ENCODE data around the gene SLC34A3. TPM values are rescaled to one million over a fixed set of nuclear protein-coding genes. Genes with fewer than 3 reads are reported as not detected.
"Not testable (repeated sequence)": the region's sequence is repeated elsewhere in the genome, so short reads cannot be mapped to it uniquely, and the experiment has no call there.

The SLC34A3 gene
- total RNA-seq, 2 donors from 2014 or later: not detected

GRCh38 chr9:137236936-137237421 lies 6.3 kb downstream of the SLC34A3 start:
- intact Hi-C loops (cut with DNase I): no loop called here
- DNase-seq (ENCODE audit: low spot score): no peak

- intact Hi-C loops (cut with DNase I): no loop called here
- no peak for DNase-seq (ENCODE audit: low spot score)
Observed at GRCh38 chr9:137237759-137238726, 7.3 kb downstream of the SLC34A3 start.

- intact Hi-C loops (cut with DNase I); DNase-seq (ENCODE audit: low spot score): not testable (repeated sequence)
Observed at GRCh38 chr9:137239541-137240200, 9.0 kb downstream of the SLC34A3 start.

GRCh38 chr9:137240318-137240840 lies 9.7 kb downstream of the SLC34A3 start:
- DNase-seq (ENCODE audit: low spot score): peak; percentile 93

DNA sequence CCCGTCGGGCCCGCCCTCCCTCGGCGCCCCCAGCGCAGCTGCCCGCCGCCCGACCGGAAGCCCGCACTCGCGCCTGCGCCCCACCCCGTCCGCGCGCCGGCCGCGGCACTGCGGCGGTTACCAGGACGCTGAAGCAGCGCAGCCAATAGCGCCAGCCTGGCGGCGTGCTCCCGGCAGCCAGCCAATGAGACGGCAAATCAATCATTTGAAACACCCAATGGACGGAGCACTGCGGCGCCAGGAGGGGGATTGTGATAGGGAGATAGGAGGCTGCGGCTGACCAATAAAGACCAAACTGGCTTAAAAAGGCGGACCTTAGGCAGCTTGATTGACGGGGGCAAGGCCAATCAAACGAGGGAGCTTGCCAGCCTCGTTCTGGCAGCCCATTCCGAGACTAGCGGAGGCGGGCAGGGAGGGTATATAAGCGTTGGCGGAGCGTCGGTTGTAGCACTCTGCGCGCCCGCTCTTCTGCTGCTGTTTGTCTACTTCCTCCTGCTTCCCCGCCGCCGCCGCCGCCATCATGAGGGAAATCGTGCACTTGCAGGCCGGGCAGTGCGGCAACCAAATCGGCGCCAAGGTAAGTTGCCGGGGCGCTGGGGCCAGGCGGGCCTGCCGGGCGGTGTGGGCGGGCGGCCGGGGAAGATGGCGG lies 10.3 kb downstream of the SLC34A3 start, which contains the start of gene TUBB4B:
TUBB4B (plus strand) TSS at position 447 of the 649 bp plus-strand sequence; CDS start at position 521, 74 bp downstream.
- DNase-seq (ENCODE audit: low spot score): peak; percentile 100
- intact Hi-C loops (cut with DNase I): no loop called here

More at GRCh38 chr9:137240318-137240840, 9.7 kb downstream of the SLC34A3 start:
- intact Hi-C loops (cut with DNase I): no loop called here

DNA sequence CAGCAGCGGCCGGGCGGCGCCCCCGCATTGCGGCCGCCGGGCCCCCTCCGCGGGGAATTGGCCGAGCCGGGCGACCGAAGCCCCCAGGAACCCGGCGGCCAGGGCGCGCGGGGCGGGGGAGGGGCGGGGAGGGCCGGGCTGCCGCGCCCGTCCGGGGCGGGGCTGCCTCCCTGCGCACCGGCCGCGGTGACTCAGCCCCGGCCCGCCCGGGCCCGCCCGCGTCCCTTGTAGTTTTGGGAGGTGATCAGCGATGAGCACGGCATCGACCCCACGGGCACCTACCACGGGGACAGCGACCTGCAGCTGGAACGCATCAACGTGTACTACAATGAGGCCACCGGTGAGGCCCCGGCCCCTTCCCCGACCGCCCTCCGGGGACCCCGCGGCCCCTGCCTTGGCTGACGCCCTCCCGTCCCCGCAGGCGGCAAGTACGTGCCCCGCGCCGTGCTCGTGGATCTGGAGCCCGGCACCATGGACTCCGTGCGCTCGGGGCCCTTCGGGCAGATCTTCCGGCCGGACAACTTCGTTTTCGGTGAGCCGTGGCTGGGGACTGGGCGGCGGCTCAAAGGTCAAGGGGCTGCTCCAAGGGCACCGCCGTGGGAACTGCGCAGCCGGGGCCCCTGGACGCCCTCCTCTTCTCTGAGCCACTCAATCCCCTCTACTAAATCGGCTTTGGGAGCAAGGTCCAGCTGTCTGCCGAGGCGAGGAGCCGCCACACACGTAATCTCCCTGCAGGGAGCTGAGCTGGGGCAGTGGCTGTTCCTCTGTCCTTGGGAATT lies 11.0 kb downstream of the SLC34A3 start:
- intact Hi-C loops (cut with DNase I): no loop called here
- DNase-seq (ENCODE audit: low spot score): peak; percentile 93

GRCh38 chr9:137242269-137243203 lies 11.8 kb downstream of the SLC34A3 start:
- intact Hi-C loops (cut with DNase I): no loop called here
- no peak for DNase-seq (ENCODE audit: low spot score)

GRCh38 chr9:137243266-137243625 lies 12.5 kb downstream of the SLC34A3 start:
- DNase-seq (ENCODE audit: low spot score); intact Hi-C loops (cut with DNase I): not testable (repeated sequence)

GRCh38 chr9:137243626-137244485 lies 13.2 kb downstream of the SLC34A3 start:
- DNase-seq (ENCODE audit: low spot score): no peak
- intact Hi-C loops (cut with DNase I): no loop called here

- no peak for DNase-seq (ENCODE audit: low spot score)
- intact Hi-C loops (cut with DNase I): no loop called here
Observed at GRCh38 chr9:137244486-137245449, 14.1 kb downstream of the SLC34A3 start.

- no peak for DNase-seq (ENCODE audit: low spot score)
- intact Hi-C loops (cut with DNase I): no loop called here
Observed at GRCh38 chr9:137245450-137246421, 15.0 kb downstream of the SLC34A3 start.

DNA sequence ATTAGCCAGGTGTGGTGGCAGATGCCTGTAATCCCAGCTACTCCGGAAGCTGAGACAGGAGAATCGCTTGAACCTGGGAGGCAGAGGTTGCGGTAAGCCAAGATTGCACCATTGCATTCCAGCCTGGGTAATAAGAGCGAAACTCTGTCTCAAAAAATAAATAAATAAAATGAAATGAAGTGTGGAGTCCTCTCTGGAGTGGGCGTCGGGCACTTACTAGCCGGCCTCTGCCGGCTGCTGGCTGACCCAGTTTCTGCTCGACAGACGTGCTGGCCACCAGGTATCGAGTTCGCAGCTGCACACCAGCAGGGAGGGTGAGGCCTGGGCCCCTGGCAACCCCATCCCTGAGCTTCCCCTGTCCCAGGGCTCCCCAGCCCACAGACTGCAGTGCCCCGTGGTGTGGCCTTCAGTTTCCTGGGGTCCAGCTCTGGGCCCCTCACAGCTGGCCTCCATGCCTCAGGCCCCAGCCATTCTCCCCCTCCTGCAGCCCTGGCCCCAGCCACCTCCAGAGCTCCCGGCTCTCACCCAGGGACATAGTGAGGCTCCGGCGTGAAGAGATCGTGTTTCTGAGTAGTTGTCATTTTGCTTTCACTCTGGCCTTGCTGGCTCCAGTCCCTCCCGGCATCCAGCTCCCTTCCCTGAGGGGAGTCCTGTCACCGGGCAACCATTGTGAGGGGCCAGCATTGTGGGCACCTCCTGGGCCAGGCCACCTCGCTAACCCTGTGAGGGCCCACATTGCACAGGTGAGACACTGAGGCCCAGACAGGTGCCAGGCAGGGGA lies 16.6 kb downstream of the SLC34A3 start:
- intact Hi-C loops (cut with DNase I): no loop called here
- no peak for DNase-seq (ENCODE audit: low spot score)

GRCh38 chr9:137247916-137248175 lies 17.1 kb downstream of the SLC34A3 start:
- no peak for DNase-seq (ENCODE audit: low spot score)
- intact Hi-C loops (cut with DNase I): no loop called here
